Upper lobe of right lung (tissue), 1 donor: ENCODE data around the gene MAN1B1. TPM values are rescaled to one million over a fixed set of nuclear protein-coding genes. Genes with fewer than 3 reads are reported as not detected.
"Not testable (repeated sequence)": the region's sequence is repeated elsewhere in the genome, so short reads cannot be mapped to it uniquely, and the experiment has no call there.

Source experiments
- ATAC-seq: fragments of 200-7000 bp; cut with Tn5 transposase; one replicate; pipeline ENCODE4 v1.9.1; 2020; ENCODE audit warnings: mild to moderate bottlenecking, moderate library complexity
- DNase-seq: peaks from one replicate; pipeline ENCODE4 v3.0.0-alpha.2; 2020
- H3K27ac ChIP-seq: fragments of 200-600 bp; one replicate; pipeline ENCODE4 v1.8.0; 2022
- H3K27me3 ChIP-seq: fragments of 200-600 bp; one replicate; pipeline ENCODE4 v1.8.0; 2022; ENCODE audit warnings: mild to moderate bottlenecking
- H3K36me3 ChIP-seq: fragments of 200-600 bp; one replicate; pipeline ENCODE4 v1.8.0; 2022
- H3K4me1 ChIP-seq: fragments of 200-600 bp; one replicate; pipeline ENCODE4 v1.8.0; 2022
- H3K4me3 ChIP-seq: fragments of 200-600 bp; one replicate; pipeline ENCODE4 v1.8.0; 2022; ENCODE audit warnings: mild to moderate bottlenecking
- H3K9me3 ChIP-seq: fragments of 200-600 bp; one replicate; pipeline ENCODE4 v1.8.0; 2022
- intact Hi-C: fragments of 100-400 bp; cut with DNase I; formaldehyde crosslinking; loops from one replicate; pipeline ENCODE4 v1.11.0; 2022
- total RNA-seq: library from RNA; stranded (reverse); fragmentation: NEBNext Ultra II Directional; extraction: Animal tissue kit (Norgen Biotek cat#: 25700); gene quantifications from one replicate; pipeline ENCODE4 v1.2.1, GENCODE V29; 2021
- TF ChIP-seq, protein P1 (sequence below): fragments of 200-600 bp; IDR thresholded peaks from one replicate; pipeline ENCODE4 v1.8.0; 2022; ENCODE audit warnings: antibody characterized with exemption
- donor health status: DM: no; HTN: yes; CAD: no; lungs with severe emphysema.

MAN1B1 gene
- total RNA-seq, 1 donor from 2014 or later = 39.4 TPM

DNA sequence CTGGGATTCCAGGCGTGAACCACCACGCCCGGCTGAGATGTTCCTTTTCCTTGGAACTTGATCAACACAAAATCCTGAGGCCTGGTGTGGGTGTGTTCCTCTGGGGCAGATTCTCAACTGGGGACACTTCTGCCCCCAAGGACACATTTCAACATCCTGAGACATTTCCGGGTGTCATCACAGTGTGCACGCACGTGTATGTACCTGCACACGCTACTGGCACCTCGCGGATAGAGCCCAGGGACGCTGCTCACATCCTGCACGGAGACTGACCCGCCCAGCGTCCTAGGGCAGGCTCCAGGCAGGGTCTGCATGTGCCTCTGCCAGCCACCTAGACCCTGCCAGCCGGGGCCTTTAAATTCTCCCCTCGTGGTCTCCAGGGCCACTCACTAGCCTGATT is 24.4 kb upstream of the MAN1B1 start:
- H3K36me3 ChIP-seq = no peaks in the 10 kb centered on the region
- ATAC-seq = no peak
- H3K27me3 ChIP-seq = no peaks in the 10 kb centered on the region
- no peaks in the 10 kb centered on the region for H3K4me1 ChIP-seq
- TF ChIP-seq, protein P1, sequence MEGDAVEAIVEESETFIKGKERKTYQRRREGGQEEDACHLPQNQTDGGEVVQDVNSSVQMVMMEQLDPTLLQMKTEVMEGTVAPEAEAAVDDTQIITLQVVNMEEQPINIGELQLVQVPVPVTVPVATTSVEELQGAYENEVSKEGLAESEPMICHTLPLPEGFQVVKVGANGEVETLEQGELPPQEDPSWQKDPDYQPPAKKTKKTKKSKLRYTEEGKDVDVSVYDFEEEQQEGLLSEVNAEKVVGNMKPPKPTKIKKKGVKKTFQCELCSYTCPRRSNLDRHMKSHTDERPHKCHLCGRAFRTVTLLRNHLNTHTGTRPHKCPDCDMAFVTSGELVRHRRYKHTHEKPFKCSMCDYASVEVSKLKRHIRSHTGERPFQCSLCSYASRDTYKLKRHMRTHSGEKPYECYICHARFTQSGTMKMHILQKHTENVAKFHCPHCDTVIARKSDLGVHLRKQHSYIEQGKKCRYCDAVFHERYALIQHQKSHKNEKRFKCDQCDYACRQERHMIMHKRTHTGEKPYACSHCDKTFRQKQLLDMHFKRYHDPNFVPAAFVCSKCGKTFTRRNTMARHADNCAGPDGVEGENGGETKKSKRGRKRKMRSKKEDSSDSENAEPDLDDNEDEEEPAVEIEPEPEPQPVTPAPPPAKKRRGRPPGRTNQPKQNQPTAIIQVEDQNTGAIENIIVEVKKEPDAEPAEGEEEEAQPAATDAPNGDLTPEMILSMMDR = no peak
- no peak overlapping the region for H3K4me3 ChIP-seq
- H3K27ac ChIP-seq = no peak overlapping the region
- no peak for DNase-seq
- H3K9me3 ChIP-seq = no peaks in the 10 kb centered on the region
- intact Hi-C loops = no loop called here

DNA sequence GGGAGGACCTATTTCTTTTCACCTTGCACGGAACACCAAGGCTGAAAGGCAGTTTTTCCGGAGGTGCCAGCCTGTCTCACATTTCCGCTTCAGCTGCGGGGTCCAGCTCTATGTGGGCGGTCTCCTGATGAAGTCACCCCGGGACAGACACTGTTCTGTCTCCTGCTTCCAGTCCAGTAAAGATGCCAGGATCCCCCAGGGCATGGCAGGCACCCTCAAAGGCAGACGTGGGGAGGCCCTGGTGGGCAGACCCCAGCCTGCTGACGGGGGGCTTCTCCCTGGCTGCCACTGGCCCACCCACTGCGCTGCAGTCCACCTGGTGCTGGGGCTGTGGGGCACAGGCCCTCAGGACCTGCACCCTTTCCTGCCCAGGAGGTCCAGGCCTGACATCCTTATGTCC is 24.0 kb upstream of the MAN1B1 start:
- intact Hi-C loops, ATAC-seq, H3K36me3 ChIP-seq, H3K9me3 ChIP-seq, H3K27ac ChIP-seq, H3K4me1 ChIP-seq, H3K4me3 ChIP-seq, DNase-seq, H3K27me3 ChIP-seq: not testable (repeated sequence)

DNA sequence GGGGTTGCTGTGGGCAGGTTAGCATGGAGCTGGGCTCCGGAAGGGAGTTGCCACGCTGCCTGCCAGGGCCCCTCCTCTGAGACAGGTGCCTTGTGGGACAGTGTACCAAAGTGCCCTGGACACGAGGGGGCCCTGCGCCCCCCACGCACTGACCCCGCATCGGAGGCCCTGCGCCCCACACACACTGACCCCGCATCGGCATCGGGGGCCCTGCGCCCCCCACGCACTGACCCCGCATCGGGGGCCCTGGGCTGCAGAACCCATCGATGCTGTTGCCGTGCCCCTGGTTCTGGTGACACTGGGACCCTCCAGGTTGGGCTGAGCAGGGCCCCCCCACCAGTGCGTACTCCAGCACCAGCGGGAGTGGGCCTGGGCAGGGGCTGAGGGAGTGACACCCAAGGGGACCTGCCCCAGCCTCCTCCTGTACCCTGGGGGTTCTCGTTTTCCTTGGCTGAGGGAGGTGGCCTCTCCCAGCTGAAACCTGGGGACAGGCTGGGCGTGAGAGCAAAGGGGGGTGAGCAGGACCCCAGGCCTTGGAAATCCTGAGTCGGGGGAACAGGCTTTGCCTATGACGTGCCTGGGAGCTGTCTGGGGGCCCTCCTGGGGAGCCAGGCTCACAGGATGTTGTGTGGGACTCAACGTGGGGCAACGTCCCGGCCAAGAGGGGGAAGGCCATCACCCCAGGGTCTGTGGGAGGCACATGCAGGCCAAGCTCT is 23.3 kb upstream of the MAN1B1 start:
- intact Hi-C loops = no loop called here
- no peak for ATAC-seq
- no peaks in the 10 kb centered on the region for H3K9me3 ChIP-seq

DNA sequence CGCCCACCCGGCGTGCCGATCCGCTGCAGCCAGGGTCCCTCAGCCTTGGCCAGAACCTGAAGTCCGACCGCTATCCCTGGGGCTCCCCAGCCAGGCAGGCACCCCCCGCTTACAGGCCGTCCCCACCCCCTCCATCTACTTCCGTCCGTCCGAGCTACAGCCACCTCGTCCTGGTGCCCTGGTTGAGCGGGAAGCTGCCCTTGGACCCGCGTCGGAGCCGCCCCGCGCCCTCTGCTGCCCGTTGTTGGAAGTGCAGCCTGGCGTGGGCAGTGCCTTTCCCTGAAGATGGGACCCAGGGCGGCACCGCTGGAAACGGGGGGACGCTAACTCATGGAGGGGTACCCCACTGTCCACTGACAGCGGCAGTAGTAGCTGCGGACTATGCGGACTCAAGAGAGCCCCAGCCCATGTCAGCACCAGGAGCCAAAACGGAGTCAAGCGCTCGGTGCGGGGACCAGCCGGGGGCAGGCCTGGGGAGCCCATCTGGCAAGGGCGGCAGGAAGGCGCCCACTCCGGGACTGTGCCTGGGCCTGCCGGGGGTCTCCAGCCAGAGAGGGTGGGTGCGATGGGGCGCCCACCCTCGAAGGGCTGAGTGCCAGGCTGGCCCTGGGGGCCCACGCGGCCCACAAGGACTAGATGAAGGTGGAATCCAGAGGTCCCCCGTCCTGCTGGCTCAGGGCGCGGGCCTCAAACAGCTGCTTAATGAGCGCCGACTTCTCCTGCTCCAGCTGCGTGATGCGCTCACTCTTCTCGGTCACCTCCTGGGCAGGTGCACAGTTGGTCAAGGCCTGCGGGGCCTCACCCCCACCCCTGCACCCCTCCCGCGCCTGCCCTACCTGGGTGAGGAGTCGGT is 22.5 kb upstream of the MAN1B1 start:
- H3K4me3 ChIP-seq = no peak overlapping the region
- TF ChIP-seq, protein P1 = peak; percentile 97
- H3K27ac ChIP-seq = no peak overlapping the region
- H3K36me3 ChIP-seq = no peaks in the 10 kb centered on the region
- intact Hi-C loops = no loop called here
- DNase-seq = peak; percentile 87
- H3K9me3 ChIP-seq = no peaks in the 10 kb centered on the region
- ATAC-seq = peak; percentile 84
- no peaks in the 10 kb centered on the region for H3K4me1 ChIP-seq
- H3K27me3 ChIP-seq = peaks cover 5% of the 10 kb centered on the region

More for the DNA sequence above, 23.3 kb upstream of the MAN1B1 start:
- H3K27me3 ChIP-seq = no peaks in the 10 kb centered on the region
- no peaks in the 10 kb centered on the region for H3K4me1 ChIP-seq
- no peaks in the 10 kb centered on the region for H3K36me3 ChIP-seq
- H3K27ac ChIP-seq = no peak overlapping the region
- DNase-seq = no peak
- H3K4me3 ChIP-seq = no peak overlapping the region
- TF ChIP-seq, protein P1 = no peak

DNA sequence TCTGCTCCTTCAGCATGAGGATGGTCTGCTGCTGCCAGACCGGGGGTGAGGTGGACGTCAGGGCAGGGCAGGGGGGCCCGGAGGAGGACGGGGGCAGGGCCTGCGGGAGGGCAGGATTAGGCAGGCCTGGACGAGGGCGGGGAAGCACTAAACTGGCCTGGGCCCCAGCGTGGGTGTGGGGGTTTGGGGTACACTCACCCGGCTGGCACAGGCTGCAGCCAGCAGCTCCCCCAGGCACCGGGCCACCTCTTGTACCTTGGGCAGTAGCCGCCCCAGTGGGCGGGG is 22.0 kb upstream of the MAN1B1 start:
- H3K27ac ChIP-seq = no peak overlapping the region
- H3K4me3 ChIP-seq = no peak overlapping the region
- no peaks in the 10 kb centered on the region for H3K36me3 ChIP-seq
- H3K27me3 ChIP-seq = peaks cover 9% of the 10 kb centered on the region
- no peaks in the 10 kb centered on the region for H3K4me1 ChIP-seq
- no peaks in the 10 kb centered on the region for H3K9me3 ChIP-seq
- intact Hi-C loops = no loop called here
- TF ChIP-seq, protein P1 = no peak
- DNase-seq (no peak), ATAC-seq (no peak)

DNA sequence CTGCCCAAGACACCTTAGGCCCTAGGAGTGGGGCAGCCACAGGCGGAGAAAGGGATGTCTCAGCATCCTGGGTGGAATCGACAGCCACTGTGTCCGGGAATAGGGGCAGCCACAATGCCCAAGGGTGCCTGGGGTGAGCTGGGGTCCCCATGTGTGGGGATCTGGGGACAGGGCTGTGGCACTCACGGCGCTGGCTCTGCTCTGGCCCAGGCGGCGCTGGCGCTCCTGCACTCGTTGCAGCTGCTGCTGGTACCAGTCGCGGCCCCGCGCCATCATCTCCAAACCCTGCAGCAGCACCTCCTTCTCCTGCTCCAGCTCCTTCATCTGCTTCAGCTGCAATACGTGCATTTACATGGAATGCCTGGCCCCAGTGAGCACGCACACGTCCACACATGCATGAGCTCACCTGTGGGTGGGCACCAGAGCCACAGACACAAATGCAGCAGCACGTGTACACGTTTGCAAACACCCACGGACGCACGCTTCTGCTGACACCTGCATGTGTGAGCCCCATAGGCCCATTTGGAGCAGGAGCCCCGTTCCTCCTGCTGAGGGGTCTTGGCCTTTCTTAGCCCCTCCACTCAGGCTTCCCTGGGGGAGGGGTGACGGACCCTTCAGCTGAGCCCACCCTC is 21.3 kb upstream of the MAN1B1 start:
- peaks cover 9% of the 10 kb centered on the region for H3K27me3 ChIP-seq
- TF ChIP-seq, protein P1 = no peak
- ATAC-seq = no peak
- no peak overlapping the region for H3K4me3 ChIP-seq
- H3K27ac ChIP-seq = no peak overlapping the region
- intact Hi-C loops = no loop called here
- H3K4me1 ChIP-seq = no peaks in the 10 kb centered on the region
- no peak for DNase-seq
- H3K9me3 ChIP-seq = no peaks in the 10 kb centered on the region
- no peaks in the 10 kb centered on the region for H3K36me3 ChIP-seq
